Measurements from ENCODE around the gene CBX6. TPM values are rescaled to one million over a fixed set of nuclear protein-coding genes. Genes with fewer than 3 reads are reported as not detected.

Gene CBX6
- total and polyA plus RNA-seq, 9 of the 15 experiments (the other 6 are each of a cell fraction or from before 2014, with no cell fraction given): 0.75 to 31.6 (median 8.0) TPM

- TF ChIP-seq ZNF639 (CRISPR knock-in tag; conservative IDR thresholded peaks at IDR 0.05 in 1 of 2, IDR thresholded peaks at IDR 0.05 in 1 of 2): no peak
- TF ChIP-seq NONO (IDR thresholded peaks at IDR 0.05; ENCODE audit: low read depth in 2 of 2, low read length in 1 of 2): peak; percentile 21 to 58; a peak in 2 of 4 replicates
- no peak for TF ChIP-seq ZNF778 (CRISPR knock-in tag; IDR thresholded peaks at IDR 0.05)
- no peak for TF ChIP-seq STAT5A (IDR thresholded peaks at IDR 0.05; ENCODE audit: borderline replicate concordance, low read length)
- no peak for TF ChIP-seq CREBBP (IDR thresholded peaks at IDR 0.05; ENCODE audit: low read depth, low read length)
- TF ChIP-seq EGR1 (conservative IDR thresholded peaks at IDR 0.05): no peak
- TF ChIP-seq, protein P1, sequence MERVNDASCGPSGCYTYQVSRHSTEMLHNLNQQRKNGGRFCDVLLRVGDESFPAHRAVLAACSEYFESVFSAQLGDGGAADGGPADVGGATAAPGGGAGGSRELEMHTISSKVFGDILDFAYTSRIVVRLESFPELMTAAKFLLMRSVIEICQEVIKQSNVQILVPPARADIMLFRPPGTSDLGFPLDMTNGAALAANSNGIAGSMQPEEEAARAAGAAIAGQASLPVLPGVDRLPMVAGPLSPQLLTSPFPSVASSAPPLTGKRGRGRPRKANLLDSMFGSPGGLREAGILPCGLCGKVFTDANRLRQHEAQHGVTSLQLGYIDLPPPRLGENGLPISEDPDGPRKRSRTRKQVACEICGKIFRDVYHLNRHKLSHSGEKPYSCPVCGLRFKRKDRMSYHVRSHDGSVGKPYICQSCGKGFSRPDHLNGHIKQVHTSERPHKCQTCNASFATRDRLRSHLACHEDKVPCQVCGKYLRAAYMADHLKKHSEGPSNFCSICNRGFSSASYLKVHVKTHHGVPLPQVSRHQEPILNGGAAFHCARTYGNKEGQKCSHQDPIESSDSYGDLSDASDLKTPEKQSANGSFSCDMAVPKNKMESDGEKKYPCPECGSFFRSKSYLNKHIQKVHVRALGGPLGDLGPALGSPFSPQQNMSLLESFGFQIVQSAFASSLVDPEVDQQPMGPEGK (CRISPR knock-in tag; IDR thresholded peaks at IDR 0.05; ENCODE audit: borderline replicate concordance): no peak
- TF ChIP-seq, protein P2, sequence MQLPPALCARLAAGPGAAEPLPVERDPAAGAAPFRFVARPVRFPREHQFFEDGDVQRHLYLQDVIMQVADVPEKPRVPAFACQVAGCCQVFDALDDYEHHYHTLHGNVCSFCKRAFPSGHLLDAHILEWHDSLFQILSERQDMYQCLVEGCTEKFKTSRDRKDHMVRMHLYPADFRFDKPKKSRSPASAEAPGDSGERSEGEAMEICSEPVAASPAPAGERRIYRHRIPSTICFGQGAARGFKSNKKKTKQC (CRISPR knock-in tag; IDR thresholded peaks at IDR 0.05): no peak
- TF ChIP-seq HDAC6 (IDR thresholded peaks at IDR 0.05; ENCODE audit: low read depth, low read length): no peak
- TF ChIP-seq NFATC3 (IDR thresholded peaks at IDR 0.05): no peak
- TF ChIP-seq RBFOX2 (IDR thresholded peaks at IDR 0.05; ENCODE audit: low read depth, low read length): peak; percentile 60
- TF ChIP-seq, protein P3, sequence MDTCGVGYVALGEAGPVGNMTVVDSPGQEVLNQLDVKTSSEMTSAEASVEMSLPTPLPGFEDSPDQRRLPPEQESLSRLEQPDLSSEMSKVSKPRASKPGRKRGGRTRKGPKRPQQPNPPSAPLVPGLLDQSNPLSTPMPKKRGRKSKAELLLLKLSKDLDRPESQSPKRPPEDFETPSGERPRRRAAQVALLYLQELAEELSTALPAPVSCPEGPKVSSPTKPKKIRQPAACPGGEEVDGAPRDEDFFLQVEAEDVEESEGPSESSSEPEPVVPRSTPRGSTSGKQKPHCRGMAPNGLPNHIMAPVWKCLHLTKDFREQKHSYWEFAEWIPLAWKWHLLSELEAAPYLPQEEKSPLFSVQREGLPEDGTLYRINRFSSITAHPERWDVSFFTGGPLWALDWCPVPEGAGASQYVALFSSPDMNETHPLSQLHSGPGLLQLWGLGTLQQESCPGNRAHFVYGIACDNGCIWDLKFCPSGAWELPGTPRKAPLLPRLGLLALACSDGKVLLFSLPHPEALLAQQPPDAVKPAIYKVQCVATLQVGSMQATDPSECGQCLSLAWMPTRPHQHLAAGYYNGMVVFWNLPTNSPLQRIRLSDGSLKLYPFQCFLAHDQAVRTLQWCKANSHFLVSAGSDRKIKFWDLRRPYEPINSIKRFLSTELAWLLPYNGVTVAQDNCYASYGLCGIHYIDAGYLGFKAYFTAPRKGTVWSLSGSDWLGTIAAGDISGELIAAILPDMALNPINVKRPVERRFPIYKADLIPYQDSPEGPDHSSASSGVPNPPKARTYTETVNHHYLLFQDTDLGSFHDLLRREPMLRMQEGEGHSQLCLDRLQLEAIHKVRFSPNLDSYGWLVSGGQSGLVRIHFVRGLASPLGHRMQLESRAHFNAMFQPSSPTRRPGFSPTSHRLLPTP (IDR thresholded peaks at IDR 0.05; ENCODE audit: borderline replicate concordance, extremely low read depth, insufficient read length): no peak
- TF ChIP-seq, protein P4, sequence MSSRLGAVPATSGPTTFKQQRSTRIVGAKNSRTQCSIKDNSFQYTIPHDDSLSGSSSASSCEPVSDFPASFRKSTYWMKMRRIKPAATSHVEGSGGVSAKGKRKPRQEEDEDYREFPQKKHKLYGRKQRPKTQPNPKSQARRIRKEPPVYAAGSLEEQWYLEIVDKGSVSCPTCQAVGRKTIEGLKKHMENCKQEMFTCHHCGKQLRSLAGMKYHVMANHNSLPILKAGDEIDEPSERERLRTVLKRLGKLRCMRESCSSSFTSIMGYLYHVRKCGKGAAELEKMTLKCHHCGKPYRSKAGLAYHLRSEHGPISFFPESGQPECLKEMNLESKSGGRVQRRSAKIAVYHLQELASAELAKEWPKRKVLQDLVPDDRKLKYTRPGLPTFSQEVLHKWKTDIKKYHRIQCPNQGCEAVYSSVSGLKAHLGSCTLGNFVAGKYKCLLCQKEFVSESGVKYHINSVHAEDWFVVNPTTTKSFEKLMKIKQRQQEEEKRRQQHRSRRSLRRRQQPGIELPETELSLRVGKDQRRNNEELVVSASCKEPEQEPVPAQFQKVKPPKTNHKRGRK (tag; IDR thresholded peaks at IDR 0.05): no peak
- TF ChIP-seq AFF4 (CRISPR knock-in tag; IDR thresholded peaks at IDR 0.05): no peak
Measured at GRCh38 chr22:38843201-38843656, 28.8 kb downstream of the CBX6 start (continued).

Measured in K562 (cell line).